Large intestine (tissue), 3 donors: ENCODE results near the gene LIF. TPM values are rescaled to one million over a fixed set of nuclear protein-coding genes. Genes with fewer than 3 reads are reported as not detected.
A peak's percentile ranks its signal among the peaks of the same experiment; 100 is the strongest.

Experiments used
- DNase-seq, 2 donors: peaks; one replicate each; pipeline versions ENCODE4 v3.0.0 to v3.0.0-alpha.2; 2013
- H3K27ac ChIP-seq: one replicate; pipeline ENCODE4 v1.5.1; 2013; ENCODE audit warnings: low read length
- H3K27me3 ChIP-seq: 2 replicates; pipeline ENCODE4 v1.6.1; 2013; ENCODE audit warnings: low read length; ENCODE audit not compliant: control insufficient read depth, insufficient read depth
- H3K36me3 ChIP-seq: 2 replicates; pipeline ENCODE4 v1.6.1; 2013; ENCODE audit warnings: low read length; ENCODE audit not compliant: control insufficient read depth, insufficient read depth
- H3K4me1 ChIP-seq: one replicate; pipeline ENCODE4 v1.6.1; 2013; ENCODE audit warnings: low read length; ENCODE audit not compliant: control insufficient read depth, insufficient read depth
- H3K4me3 ChIP-seq: one replicate; pipeline ENCODE4 v1.5.1; 2013; ENCODE audit warnings: low read length
- H3K9me3 ChIP-seq: one replicate; pipeline ENCODE4 v1.6.1; 2013; ENCODE audit warnings: mild to moderate bottlenecking, low read depth, low read length, moderate library complexity; ENCODE audit not compliant: control insufficient read depth
- WGBS: methylation state at CpG from one replicate; pipeline ENCODE4 v1.1.5; 2013; ENCODE audit warnings: low lambda C conversion rate; ENCODE audit not compliant: insufficient coverage; 5-methylcytosine and 5-hydroxymethylcytosine counted together
- polyA plus RNA-seq: library from polyadenylated mRNA; unstranded; fragments of 120-200 nt; gene quantifications from one replicate; pipeline ENCODE4 v1.2.1, GENCODE V29; 2013

Gene LIF
- polyA plus RNA-seq, 1 donor = 27.6 TPM

DNA sequence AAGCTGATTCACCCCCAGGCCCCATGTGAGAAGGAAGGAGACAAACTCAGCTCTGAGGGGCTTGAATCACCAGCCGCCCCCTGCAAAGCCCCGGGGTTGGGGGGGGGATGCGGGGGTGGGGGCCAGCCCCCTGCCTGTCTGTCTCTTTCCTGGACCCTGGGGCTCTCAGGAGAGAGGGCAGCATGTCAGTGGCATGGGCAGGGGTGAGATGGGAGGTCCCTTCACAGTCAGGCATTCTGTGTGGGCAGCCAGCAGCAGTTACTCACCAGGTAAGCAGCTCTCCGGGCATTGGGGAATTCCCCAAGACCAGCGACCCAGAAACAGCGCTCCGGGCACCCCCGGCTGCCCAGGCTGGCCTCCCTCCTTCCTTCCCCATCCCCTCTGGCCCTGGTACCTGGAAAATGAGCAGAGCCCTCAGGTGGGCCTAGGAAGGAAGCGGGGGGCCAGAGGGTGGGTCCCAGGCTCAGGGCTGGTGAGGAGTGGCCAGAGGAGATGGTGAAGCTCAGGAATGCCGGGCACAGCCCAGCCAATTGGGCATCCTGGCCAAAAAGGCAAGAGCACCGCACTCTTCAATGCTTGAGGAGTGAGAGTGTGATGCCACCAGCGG is 4.2 kb upstream of the LIF start:
- no peak for DNase-seq
- no CpG with 5 or more reads among the region's 12 CpGs for WGBS
- Histone ChIP-seq H3K27ac (no peak overlapping the region), H3K36me3 (peaks cover 11% of the 10 kb centered on the region), H3K27me3 (peaks cover 3% of the 10 kb centered on the region), H3K4me1 (peaks cover 67% of the 10 kb centered on the region), H3K9me3 (no peaks in the 10 kb centered on the region), H3K4me3 (no peak overlapping the region)

DNA sequence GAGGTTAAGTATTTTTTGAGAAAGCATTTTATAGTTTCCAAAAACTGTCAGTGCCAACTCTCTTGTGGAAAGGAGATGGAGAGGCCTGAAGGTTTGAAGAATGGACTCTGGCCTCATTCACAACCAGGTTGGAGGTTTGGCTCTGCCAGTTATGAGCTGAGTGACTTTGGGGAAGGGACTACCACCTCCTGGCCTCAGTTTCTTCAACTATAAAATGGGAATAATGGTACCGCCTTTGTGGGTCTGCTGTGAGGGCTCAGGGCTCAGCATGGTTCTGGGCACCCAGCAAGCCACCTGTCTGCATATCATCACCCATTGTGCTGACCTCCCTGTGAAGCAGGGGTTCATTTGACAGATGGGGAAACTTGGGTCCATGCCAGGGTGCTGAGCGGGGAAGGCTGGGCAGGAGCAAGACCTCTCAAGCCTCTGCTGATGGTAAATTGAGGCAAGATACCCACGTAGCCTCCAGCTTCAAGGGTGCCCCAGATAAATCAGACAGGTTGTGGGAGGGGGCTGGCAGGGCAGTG is 3.5 kb upstream of the LIF start:
- Histone ChIP-seq H3K4me3 (no peak overlapping the region), H3K27me3 (peaks cover 5% of the 10 kb centered on the region), H3K9me3 (no peaks in the 10 kb centered on the region), H3K4me1 (peaks cover 71% of the 10 kb centered on the region), H3K36me3 (peaks cover 11% of the 10 kb centered on the region), H3K27ac (no peak overlapping the region)
- DNase-seq = no peak
- WGBS = no CpG with 5 or more reads among the region's 3 CpGs

DNA sequence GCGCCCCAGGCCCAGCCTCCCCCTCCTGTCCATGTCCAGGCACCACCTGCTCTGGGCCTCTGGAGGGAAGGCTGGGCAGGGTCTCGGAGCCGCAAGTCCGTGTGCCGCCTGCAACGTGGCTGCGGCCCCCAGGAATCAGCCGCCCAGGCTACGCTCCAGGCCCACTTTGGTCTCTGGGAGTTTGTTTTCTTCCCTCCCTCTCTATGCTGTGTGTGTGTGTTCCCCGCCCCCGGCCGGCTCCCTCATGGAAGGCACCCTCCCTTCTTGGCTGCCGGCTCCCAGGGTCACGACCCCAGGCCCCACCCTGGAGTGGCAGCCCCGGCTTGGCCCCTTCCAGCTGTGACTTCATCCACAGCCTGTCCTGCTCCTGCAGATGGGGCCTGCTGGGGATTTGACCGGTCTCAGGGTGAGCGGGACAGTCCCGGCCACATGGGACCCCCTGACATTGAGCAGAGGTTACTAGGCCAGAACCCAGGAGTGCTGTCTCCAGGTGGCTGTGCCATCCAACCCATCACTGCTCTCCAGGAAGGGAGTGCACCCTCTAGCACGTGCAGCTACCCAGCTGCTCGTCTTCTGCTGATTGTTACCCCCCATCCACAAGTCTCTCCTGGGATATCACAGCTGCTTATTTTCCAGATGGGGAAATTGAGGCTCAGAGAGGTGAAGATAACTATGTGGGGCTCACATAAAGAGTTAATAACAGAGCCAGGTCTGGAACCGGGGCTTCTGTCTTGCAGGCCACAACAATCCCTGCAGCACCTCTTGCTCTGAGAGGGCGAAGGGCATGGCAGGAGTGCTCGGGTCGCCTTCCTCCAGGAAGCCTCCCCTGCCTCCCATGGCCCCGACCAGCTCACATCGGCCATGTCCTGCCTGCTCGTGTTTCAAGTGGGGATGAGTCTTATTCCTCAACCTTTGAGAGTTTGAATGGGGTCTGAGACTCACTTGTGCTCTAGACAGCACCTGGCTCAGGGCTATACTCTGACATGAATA is 2.8 kb upstream of the LIF start:
- Histone ChIP-seq H3K36me3 (peaks cover 10% of the 10 kb centered on the region), H3K9me3 (no peaks in the 10 kb centered on the region), H3K27me3 (peaks cover 5% of the 10 kb centered on the region), H3K4me1 (peaks cover 66% of the 10 kb centered on the region), H3K4me3 (no peak overlapping the region), H3K27ac (peak overlapping the region; percentile 1)
- WGBS = no CpG with 5 or more reads among the region's 27 CpGs
- DNase-seq = peak in 1 of 2 donors; percentile 55

DNA sequence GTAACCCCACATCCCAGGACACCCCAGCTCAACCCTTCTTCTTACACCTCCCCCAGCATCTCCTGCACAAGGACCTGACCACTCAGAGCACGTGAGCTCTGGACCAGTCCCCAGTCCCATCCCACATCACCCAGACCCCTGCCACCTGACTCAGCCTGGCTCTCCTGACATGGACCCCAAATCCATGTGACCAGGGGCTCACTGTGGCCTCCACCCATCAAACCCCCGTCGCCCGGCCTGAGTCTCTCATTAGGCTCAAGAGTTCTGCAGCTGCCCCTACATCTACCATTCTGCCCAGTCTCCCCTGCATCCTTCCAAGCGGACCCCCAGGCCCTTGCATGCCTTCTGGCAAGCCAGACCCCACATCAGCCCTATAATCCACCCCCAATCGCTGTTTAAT is 1.9 kb upstream of the LIF start:
- peaks cover 5% of the 10 kb centered on the region for H3K27me3 ChIP-seq
- DNase-seq = no peak
- H3K4me3 ChIP-seq = no peak overlapping the region
- WGBS = no CpG with 5 or more reads among the region's 6 CpGs
- peaks cover 57% of the 10 kb centered on the region for H3K4me1 ChIP-seq
- peak overlapping the region; percentile 82 for H3K27ac ChIP-seq
- no peaks in the 10 kb centered on the region for H3K9me3 ChIP-seq
- peaks cover 18% of the 10 kb centered on the region for H3K36me3 ChIP-seq

DNA sequence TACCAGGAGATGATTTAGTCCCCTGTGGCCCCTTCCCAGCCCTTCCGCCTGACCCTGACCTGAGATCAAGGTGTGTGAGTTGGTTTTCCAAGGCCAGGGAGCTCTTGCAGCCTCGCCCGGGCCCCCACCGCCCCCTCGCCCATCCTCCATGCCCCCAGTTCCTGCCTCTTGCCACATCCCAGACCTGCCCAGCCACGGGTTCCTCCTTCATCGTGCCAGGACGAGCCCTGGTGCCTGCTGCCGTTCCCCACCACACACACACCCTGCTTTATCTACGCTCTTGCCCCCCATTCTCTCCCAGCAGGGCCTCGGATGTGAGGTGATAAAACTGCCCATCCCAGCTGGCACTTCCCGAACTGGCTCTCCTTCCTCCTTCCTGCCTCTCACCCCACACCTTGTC is 1.4 kb upstream of the LIF start:
- H3K9me3 ChIP-seq = no peaks in the 10 kb centered on the region
- peak overlapping the region; percentile 82 for H3K27ac ChIP-seq
- peaks cover 23% of the 10 kb centered on the region for H3K36me3 ChIP-seq
- peaks cover 52% of the 10 kb centered on the region for H3K4me1 ChIP-seq
- no CpG with 5 or more reads among the region's 12 CpGs for WGBS
- no peak for DNase-seq
- no peak overlapping the region for H3K4me3 ChIP-seq
- peaks cover 5% of the 10 kb centered on the region for H3K27me3 ChIP-seq

DNA sequence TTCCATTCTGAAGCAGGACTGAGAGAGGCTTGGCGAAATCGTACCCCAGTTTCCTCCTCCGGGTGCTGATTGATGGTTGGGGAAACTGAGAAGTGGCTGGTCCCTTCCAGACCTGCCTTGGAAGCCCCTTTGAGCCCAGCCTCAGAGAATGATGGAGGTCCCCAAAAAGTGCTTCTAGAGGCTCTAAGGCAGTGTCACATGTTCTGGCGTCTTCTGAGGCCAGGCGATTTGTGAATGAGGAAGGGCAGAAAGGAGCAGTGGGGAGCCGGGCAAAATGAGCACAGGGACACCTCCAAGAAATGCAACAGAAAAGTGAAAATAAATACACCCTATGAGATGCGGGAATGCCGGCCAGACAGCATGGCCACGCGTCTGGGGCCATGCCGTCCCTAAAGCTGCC is 1.0 kb upstream of the LIF start:
- Histone ChIP-seq H3K36me3 (peaks cover 23% of the 10 kb centered on the region), H3K27ac (peak overlapping the region; percentile 82), H3K27me3 (peaks cover 5% of the 10 kb centered on the region), H3K4me3 (no peak overlapping the region), H3K4me1 (peaks cover 48% of the 10 kb centered on the region), H3K9me3 (no peaks in the 10 kb centered on the region)
- no CpG with 5 or more reads among the region's 11 CpGs for WGBS
- DNase-seq = no peak

DNA sequence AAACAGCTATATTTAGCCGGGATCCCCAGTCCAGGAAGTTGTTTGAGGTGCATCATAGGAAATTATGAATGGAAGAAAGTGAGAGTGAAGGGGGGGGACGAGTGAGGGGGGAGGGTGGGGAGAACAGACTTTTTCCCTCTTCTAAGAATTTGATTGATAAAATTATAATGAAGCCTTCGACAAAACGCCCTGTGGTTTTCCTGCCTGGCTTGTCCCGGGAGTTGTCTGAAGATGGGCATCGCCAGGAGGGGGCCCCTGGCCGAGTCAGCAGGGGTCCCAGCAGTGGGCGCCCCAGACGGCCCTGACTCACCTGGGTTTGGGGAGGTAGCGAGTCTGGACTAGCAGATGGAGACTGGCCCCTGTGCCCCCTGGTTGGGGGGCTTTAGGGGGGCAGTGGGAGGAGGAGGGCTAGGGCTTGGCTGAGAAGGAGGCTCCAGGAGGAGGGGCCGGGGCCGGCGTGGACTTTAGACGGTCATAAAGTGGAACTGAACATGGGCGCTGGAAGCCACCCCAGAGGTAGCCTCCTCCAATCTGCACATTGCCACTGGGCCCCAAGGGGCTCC is 336 bp upstream of the LIF start:
- peaks cover 47% of the 10 kb centered on the region for H3K4me1 ChIP-seq
- H3K27ac ChIP-seq = peak overlapping the region; percentile 82
- H3K4me3 ChIP-seq = peak overlapping the region; percentile 45
- no peaks in the 10 kb centered on the region for H3K9me3 ChIP-seq
- peak; percentile 75 to 94 for DNase-seq
- WGBS = no CpG with 5 or more reads among the region's 15 CpGs
- peaks cover 28% of the 10 kb centered on the region for H3K36me3 ChIP-seq
- peaks cover 5% of the 10 kb centered on the region for H3K27me3 ChIP-seq

DNA sequence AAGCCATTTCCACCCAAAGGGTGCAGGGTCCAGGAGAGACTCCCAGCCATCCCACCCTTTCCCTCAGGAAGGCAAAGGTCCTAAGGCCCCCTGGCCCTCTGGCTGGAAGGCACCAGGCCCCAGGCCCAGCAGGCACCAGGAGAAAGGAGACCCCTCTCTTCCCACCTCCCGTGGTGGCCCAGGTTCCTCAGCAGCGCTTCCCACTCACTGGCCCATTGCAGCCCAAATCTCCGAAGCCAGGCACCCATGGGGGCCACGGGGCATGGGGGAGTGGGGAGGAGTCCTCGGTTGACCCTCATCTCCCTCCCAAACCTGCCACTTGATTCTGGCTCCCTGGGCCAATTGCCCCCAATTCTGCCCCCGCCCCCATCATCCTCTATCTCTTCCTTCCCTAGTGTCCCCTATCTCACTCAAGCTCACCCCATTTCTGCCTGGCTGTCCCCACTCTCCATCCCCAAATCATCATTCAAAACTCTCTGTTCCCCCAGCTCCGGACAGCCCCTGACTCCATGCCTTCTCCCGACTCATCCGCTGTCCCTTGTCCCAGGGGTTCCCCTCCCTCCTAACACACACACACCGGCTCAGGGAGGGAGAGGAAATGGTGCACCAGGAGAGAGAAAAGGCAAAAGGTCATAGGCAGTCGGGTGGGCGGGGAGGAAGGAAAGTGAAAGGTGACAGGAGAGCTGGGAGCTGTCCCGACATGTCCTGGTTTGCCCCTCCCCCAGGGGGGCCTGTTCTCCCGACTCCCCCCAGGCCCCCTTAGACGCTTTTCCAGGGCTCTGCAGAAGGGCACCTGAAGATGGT is 1.2 kb downstream of the LIF start:
- peaks cover 5% of the 10 kb centered on the region for H3K27me3 ChIP-seq

DNA sequence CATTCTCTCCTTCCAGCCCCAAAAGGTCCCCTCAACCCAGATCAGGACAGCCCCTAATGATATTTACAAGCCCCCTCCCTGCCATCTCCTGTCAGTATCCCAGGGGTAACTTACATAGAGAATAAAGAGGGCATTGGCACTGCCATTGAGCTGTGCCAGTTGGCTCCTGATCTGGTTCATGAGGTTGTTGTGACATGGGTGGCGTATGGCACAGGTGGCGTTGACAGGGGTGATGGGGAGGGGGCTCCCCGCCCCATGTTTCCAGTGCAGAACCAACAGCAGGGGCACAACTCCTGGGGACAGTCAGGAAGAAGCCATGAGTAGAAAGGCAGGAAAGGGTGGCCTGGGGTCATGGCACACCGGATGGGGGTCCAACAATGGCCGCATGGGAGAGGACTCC is 1.9 kb downstream of the LIF start:
- Histone ChIP-seq H3K4me1 (peaks cover 38% of the 10 kb centered on the region), H3K27ac (no peak overlapping the region), H3K27me3 (peaks cover 5% of the 10 kb centered on the region), H3K9me3 (no peaks in the 10 kb centered on the region), H3K4me3 (no peak overlapping the region), H3K36me3 (peaks cover 35% of the 10 kb centered on the region)
- no CpG with 5 or more reads among the region's 5 CpGs for WGBS
- no peak for DNase-seq

More for the DNA sequence above, 1.2 kb downstream of the LIF start:
- DNase-seq = peak in 1 of 2 donors; percentile 63
- H3K36me3 ChIP-seq = peaks cover 35% of the 10 kb centered on the region
- H3K4me1 ChIP-seq = peaks cover 46% of the 10 kb centered on the region
- H3K27ac ChIP-seq = no peak overlapping the region
- no peaks in the 10 kb centered on the region for H3K9me3 ChIP-seq
- H3K4me3 ChIP-seq = peak overlapping the region; percentile 46
- WGBS = 80% methylated on average over 1 of the region's 15 CpGs
